Measurements from ENCODE around the gene CD34.

CD34 gene

GRCh38 chr1:207863893-207864535 is 46.9 kb downstream of the CD34 start:
- Mint-ChIP-seq H3K4me3 (peak overlapping the region; percentile 64), H3K36me3 (ENCODE audit: insufficient read depth) (peaks cover 40% of the 10 kb centered on the region), H3K4me1 (peaks cover 59% of the 10 kb centered on the region), H3K27ac (ENCODE audit: low read depth) (no peak overlapping the region), H3K27me3 (no peaks in the 10 kb centered on the region), H3K9me3 (no peaks in the 10 kb centered on the region)
- no peak for DNase-seq (ENCODE audit: low spot score in 2 of 2)
- ATAC-seq (replicated peaks; ENCODE audit: extremely low read depth, poor library complexity, severe bottlenecking) = peak; percentile 61

- H3K27me3 Mint-ChIP-seq = no peaks in the 10 kb centered on the region
- H3K36me3 Mint-ChIP-seq (ENCODE audit: insufficient read depth) = peaks cover 33% of the 10 kb centered on the region
- H3K9me3 Mint-ChIP-seq = no peaks in the 10 kb centered on the region
- peak overlapping the region; percentile 62 for H3K4me3 Mint-ChIP-seq
- ATAC-seq (replicated peaks; ENCODE audit: extremely low read depth, poor library complexity, severe bottlenecking) = no peak
- H3K27ac Mint-ChIP-seq (ENCODE audit: low read depth) = no peak overlapping the region
- no peak for DNase-seq (ENCODE audit: low spot score in 2 of 2)
- H3K4me1 Mint-ChIP-seq = peaks cover 60% of the 10 kb centered on the region
These were observed 48.6 kb downstream of the CD34 start for GRCh38 chr1:207862241-207862787.

- H3K9me3 Mint-ChIP-seq = no peaks in the 10 kb centered on the region
- peak in 1 of 2 donors; percentile 40 for DNase-seq (ENCODE audit: low spot score in 2 of 2)
- peak overlapping the region; percentile 62 for H3K4me3 Mint-ChIP-seq
These were observed 49.3 kb downstream of the CD34 start for GRCh38 chr1:207861442-207862177.

GRCh38 chr1:207860531-207860930 is 50.4 kb downstream of the CD34 start:
- Mint-ChIP-seq H3K36me3 (ENCODE audit: insufficient read depth) (peaks cover 25% of the 10 kb centered on the region), H3K4me3 (no peak overlapping the region), H3K27me3 (no peaks in the 10 kb centered on the region), H3K27ac (ENCODE audit: low read depth) (no peak overlapping the region), H3K9me3 (no peaks in the 10 kb centered on the region), H3K4me1 (peaks cover 60% of the 10 kb centered on the region)
- ATAC-seq (replicated peaks; ENCODE audit: extremely low read depth, poor library complexity, severe bottlenecking) (no peak), DNase-seq (ENCODE audit: low spot score in 2 of 2) (no peak)

More at GRCh38 chr1:207861442-207862177, 49.3 kb downstream of the CD34 start:
- no peak overlapping the region for H3K27ac Mint-ChIP-seq (ENCODE audit: low read depth)
- ATAC-seq (replicated peaks; ENCODE audit: extremely low read depth, poor library complexity, severe bottlenecking) = peak; percentile 83
- H3K36me3 Mint-ChIP-seq (ENCODE audit: insufficient read depth) = peaks cover 28% of the 10 kb centered on the region
- peaks cover 60% of the 10 kb centered on the region for H3K4me1 Mint-ChIP-seq
- H3K27me3 Mint-ChIP-seq = no peaks in the 10 kb centered on the region

- H3K36me3 Mint-ChIP-seq (ENCODE audit: insufficient read depth) = peaks cover 28% of the 10 kb centered on the region
- no peaks in the 10 kb centered on the region for H3K9me3 Mint-ChIP-seq
- peaks cover 60% of the 10 kb centered on the region for H3K4me1 Mint-ChIP-seq
- H3K27me3 Mint-ChIP-seq = no peaks in the 10 kb centered on the region
- H3K4me3 Mint-ChIP-seq = no peak overlapping the region
- ATAC-seq (replicated peaks; ENCODE audit: extremely low read depth, poor library complexity, severe bottlenecking) (no peak), DNase-seq (ENCODE audit: low spot score in 2 of 2) (no peak)
- no peak overlapping the region for H3K27ac Mint-ChIP-seq (ENCODE audit: low read depth)
These were observed 52.1 kb downstream of the CD34 start for GRCh38 chr1:207858806-207859205.

GRCh38 chr1:207858281-207858680 is 52.6 kb downstream of the CD34 start:
- no peak for ATAC-seq (replicated peaks; ENCODE audit: extremely low read depth, poor library complexity, severe bottlenecking)
- no peaks in the 10 kb centered on the region for H3K27me3 Mint-ChIP-seq
- no peak overlapping the region for H3K4me3 Mint-ChIP-seq
- no peak for DNase-seq (ENCODE audit: low spot score in 2 of 2)
- H3K9me3 Mint-ChIP-seq = no peaks in the 10 kb centered on the region
- peaks cover 28% of the 10 kb centered on the region for H3K36me3 Mint-ChIP-seq (ENCODE audit: insufficient read depth)
- H3K27ac Mint-ChIP-seq (ENCODE audit: low read depth) = no peak overlapping the region
- H3K4me1 Mint-ChIP-seq = peaks cover 60% of the 10 kb centered on the region

GRCh38 chr1:207857447-207857846 is 53.5 kb downstream of the CD34 start:
- Mint-ChIP-seq H3K9me3 (no peaks in the 10 kb centered on the region), H3K4me3 (no peak overlapping the region), H3K27ac (ENCODE audit: low read depth) (no peak overlapping the region), H3K36me3 (ENCODE audit: insufficient read depth) (peaks cover 24% of the 10 kb centered on the region), H3K27me3 (no peaks in the 10 kb centered on the region), H3K4me1 (peaks cover 60% of the 10 kb centered on the region)
- no peak for DNase-seq (ENCODE audit: low spot score in 2 of 2)
- no peak for ATAC-seq (replicated peaks; ENCODE audit: extremely low read depth, poor library complexity, severe bottlenecking)

- H3K4me3 Mint-ChIP-seq = peak overlapping the region; percentile 2
- DNase-seq (ENCODE audit: low spot score in 2 of 2) (no peak), ATAC-seq (replicated peaks; ENCODE audit: extremely low read depth, poor library complexity, severe bottlenecking) (no peak)
- H3K27me3 Mint-ChIP-seq = no peaks in the 10 kb centered on the region
- peaks cover 60% of the 10 kb centered on the region for H3K4me1 Mint-ChIP-seq
- H3K9me3 Mint-ChIP-seq = no peaks in the 10 kb centered on the region
- H3K36me3 Mint-ChIP-seq (ENCODE audit: insufficient read depth) = peaks cover 21% of the 10 kb centered on the region
- peak overlapping the region; percentile 45 for H3K27ac Mint-ChIP-seq (ENCODE audit: low read depth)
These were observed 54.5 kb downstream of the CD34 start for GRCh38 chr1:207856276-207857023.

- Mint-ChIP-seq H3K4me1 (peaks cover 82% of the 10 kb centered on the region), H3K9me3 (no peaks in the 10 kb centered on the region), H3K4me3 (no peak overlapping the region), H3K27ac (ENCODE audit: low read depth) (no peak overlapping the region), H3K27me3 (no peaks in the 10 kb centered on the region), H3K36me3 (ENCODE audit: insufficient read depth) (peaks cover 24% of the 10 kb centered on the region)
- ATAC-seq (replicated peaks; ENCODE audit: extremely low read depth, poor library complexity, severe bottlenecking) (no peak), DNase-seq (ENCODE audit: low spot score in 2 of 2) (no peak)
These were observed 56.9 kb downstream of the CD34 start for GRCh38 chr1:207854001-207854400.

GRCh38 chr1:207853372-207853757 is 57.6 kb downstream of the CD34 start:
- Mint-ChIP-seq H3K4me3 (peak overlapping the region; percentile 34), H3K36me3 (ENCODE audit: insufficient read depth) (peaks cover 24% of the 10 kb centered on the region), H3K4me1 (peaks cover 88% of the 10 kb centered on the region), H3K27ac (ENCODE audit: low read depth) (peak overlapping the region; percentile 41), H3K9me3 (no peaks in the 10 kb centered on the region), H3K27me3 (no peaks in the 10 kb centered on the region)
- DNase-seq (ENCODE audit: low spot score in 2 of 2) (no peak), ATAC-seq (replicated peaks; ENCODE audit: extremely low read depth, poor library complexity, severe bottlenecking) (no peak)

- H3K4me1 Mint-ChIP-seq = peaks cover 94% of the 10 kb centered on the region
- H3K36me3 Mint-ChIP-seq (ENCODE audit: insufficient read depth) = peaks cover 27% of the 10 kb centered on the region
- H3K27ac Mint-ChIP-seq (ENCODE audit: low read depth) = peak overlapping the region; percentile 41
- ATAC-seq (replicated peaks; ENCODE audit: extremely low read depth, poor library complexity, severe bottlenecking) (no peak), DNase-seq (ENCODE audit: low spot score in 2 of 2) (no peak)
- no peaks in the 10 kb centered on the region for H3K27me3 Mint-ChIP-seq
- H3K9me3 Mint-ChIP-seq = no peaks in the 10 kb centered on the region
- peak overlapping the region; percentile 34 for H3K4me3 Mint-ChIP-seq
These were observed 58.2 kb downstream of the CD34 start for GRCh38 chr1:207852576-207853371.

- H3K27me3 Mint-ChIP-seq = no peaks in the 10 kb centered on the region
- peak overlapping the region; percentile 41 for H3K27ac Mint-ChIP-seq (ENCODE audit: low read depth)
- DNase-seq (ENCODE audit: low spot score in 2 of 2) (no peak), ATAC-seq (replicated peaks; ENCODE audit: extremely low read depth, poor library complexity, severe bottlenecking) (no peak)
- H3K9me3 Mint-ChIP-seq = no peaks in the 10 kb centered on the region
- H3K4me1 Mint-ChIP-seq = peaks cover 93% of the 10 kb centered on the region
- peaks cover 27% of the 10 kb centered on the region for H3K36me3 Mint-ChIP-seq (ENCODE audit: insufficient read depth)
- no peak overlapping the region for H3K4me3 Mint-ChIP-seq
These were observed 59.2 kb downstream of the CD34 start for GRCh38 chr1:207851696-207852095.

Measured in central memory CD8-positive, alpha-beta T cell (primary cell).